Neural cell (in vitro differentiated cells): Measurements from ENCODE around the gene ISCU. TPM values are rescaled to one million over a fixed set of nuclear protein-coding genes. Genes with fewer than 3 reads are reported as not detected.
A peak's percentile ranks its signal among the peaks of the same experiment; 100 is the strongest.

Experiments used
- H2AFZ ChIP-seq: fragments of 200-600, 300-800 bp; sonication (generic), shearing (Covaris generic); 2 replicates; pipeline ENCODE4 v1.6.0; 2014; ENCODE audit warnings: low read depth, mild to moderate bottlenecking, antibody characterized with exemption, low read length, moderate library complexity
- H3F3A ChIP-seq: fragments of 200-600 bp; shearing (Covaris generic); 2 replicates; pipeline ENCODE4 v1.6.1; 2016; ENCODE audit warnings: mild to moderate bottlenecking, moderate library complexity, mixed read lengths, antibody characterized with exemption, low read length; ENCODE audit not compliant: insufficient read depth, poor library complexity, severe bottlenecking
- H3K27ac ChIP-seq: fragments of 200-600, 300-800 bp; sonication (generic), shearing (Covaris generic); 2 replicates; pipeline ENCODE4 v1.5.1; 2014; ENCODE audit warnings: mild to moderate bottlenecking, low read length, moderate library complexity
- H3K27me3 ChIP-seq: fragments of 300-800, 200-600 bp; sonication (generic), shearing (Covaris generic); 2 replicates; pipeline ENCODE4 v1.6.0; 2014; ENCODE audit warnings: mild to moderate bottlenecking, low read depth, low read length, moderate library complexity; ENCODE audit not compliant: insufficient read depth
- H3K36me3 ChIP-seq: fragments of 300-800, 200-600 bp; sonication (generic), shearing (Covaris generic); 2 replicates; pipeline ENCODE4 v1.5.1; 2014; ENCODE audit warnings: mild to moderate bottlenecking, antibody characterized with exemption, low read length, moderate library complexity; ENCODE audit not compliant: insufficient read depth
- H3K4me2 ChIP-seq: fragments of 300-800, 200-600 bp; sonication (generic), shearing (Covaris generic); 2 replicates; pipeline ENCODE4 v1.6.0; 2014; ENCODE audit warnings: mild to moderate bottlenecking, low read length
- H3K4me3 ChIP-seq: fragments of 300-800, 200-600 bp; sonication (generic), shearing (Covaris generic); 2 replicates; pipeline ENCODE4 v1.5.1; 2014; ENCODE audit warnings: mild to moderate bottlenecking, low read length, moderate library complexity
- H3K79me2 ChIP-seq: fragments of 200-600 bp; shearing (Covaris generic); replicated peaks from 2 replicates; pipeline ENCODE4 v1.6.0; 2014; ENCODE audit warnings: mild to moderate bottlenecking, low read length, moderate library complexity; ENCODE audit not compliant: insufficient read depth
- H3K9ac ChIP-seq: fragments of 300-800, 200-600 bp; sonication (generic), shearing (Covaris generic); 2 replicates; pipeline ENCODE4 v1.6.1; 2016; ENCODE audit warnings: mild to moderate bottlenecking, low read length, mixed read lengths
- H3K9me2 ChIP-seq: fragments of 200-600 bp; shearing (Covaris generic); 2 replicates; pipeline ENCODE4 v1.6.1; 2016; ENCODE audit warnings: mild to moderate bottlenecking, low read length, mixed read lengths; ENCODE audit not compliant: insufficient read depth
- H3K9me3 ChIP-seq: fragments of 200-600, 300-800 bp; sonication (generic), shearing (Covaris generic); 2 replicates; pipeline ENCODE4 v1.6.1; 2016; ENCODE audit warnings: mild to moderate bottlenecking, mixed run types, low read length, moderate library complexity, mixed read lengths
- H4K20me1 ChIP-seq: fragments of 200-600 bp; shearing (Covaris generic); 2 replicates; pipeline ENCODE4 v1.6.1; 2016; ENCODE audit warnings: mild to moderate bottlenecking, mixed run types; ENCODE audit not compliant: insufficient read depth
- CTCF ChIP-seq: fragments of 450-650 bp; IDR thresholded peaks from 2 replicates; pipeline ENCODE4 v1.5.1; 2014; ENCODE audit warnings: antibody characterized with exemption, mild to moderate bottlenecking, moderate library complexity; ENCODE audit not compliant: poor library complexity, severe bottlenecking
- EP300 ChIP-seq: fragments of 450-650 bp; conservative IDR thresholded peaks from 2 replicates; pipeline ENCODE4 v1.6.1; 2014; ENCODE audit warnings: antibody characterized with exemption, mild to moderate bottlenecking, moderate library complexity; ENCODE audit not compliant: poor library complexity, severe bottlenecking
- EZH2 ChIP-seq: fragments of 200-600, 300-800 bp; shearing (Covaris generic), sonication (generic); IDR thresholded peaks from 2 replicates; pipeline ENCODE4 v1.6.1; 2014; ENCODE audit warnings: antibody characterized with exemption, low read length, borderline replicate concordance, mild to moderate bottlenecking; ENCODE audit not compliant: insufficient read depth, poor library complexity, severe bottlenecking
- MXI1 ChIP-seq: fragments of 450-650 bp; conservative IDR thresholded peaks from 2 replicates; pipeline ENCODE4 v1.6.1; 2014; ENCODE audit warnings: antibody characterized with exemption, mild to moderate bottlenecking; ENCODE audit not compliant: poor library complexity, severe bottlenecking
- POLR2AphosphoS5 ChIP-seq: IDR thresholded peaks from 2 replicates; pipeline ENCODE4 v1.6.1; 2012
- RAD21 ChIP-seq: fragments of 450-650 bp; conservative IDR thresholded peaks from 2 replicates; pipeline ENCODE4 v1.6.1; 2014; ENCODE audit warnings: antibody characterized with exemption, mild to moderate bottlenecking, moderate library complexity
- REST ChIP-seq: IDR thresholded peaks from 2 replicates; pipeline ENCODE4 v1.6.1; 2012; ENCODE audit warnings: borderline replicate concordance
- SMC3 ChIP-seq: fragments of 450-650 bp; conservative IDR thresholded peaks from 2 replicates; pipeline ENCODE4 v1.6.1; 2014; ENCODE audit warnings: antibody characterized with exemption, mild to moderate bottlenecking, moderate library complexity; ENCODE audit not compliant: poor library complexity
- TAF1 ChIP-seq: IDR thresholded peaks from 2 replicates; pipeline ENCODE4 v1.6.1; 2012; ENCODE audit warnings: low read depth
- polyA plus RNA-seq: library from polyadenylated mRNA; depleted of rRNA; stranded (reverse); fragments of >200 nt; gene quantifications from 2 replicates; pipeline ENCODE4 v1.2.3, GENCODE V29; 2014

Gene ISCU
- polyA plus RNA-seq, 1 donor from 2014 or later, result 164 TPM

DNA sequence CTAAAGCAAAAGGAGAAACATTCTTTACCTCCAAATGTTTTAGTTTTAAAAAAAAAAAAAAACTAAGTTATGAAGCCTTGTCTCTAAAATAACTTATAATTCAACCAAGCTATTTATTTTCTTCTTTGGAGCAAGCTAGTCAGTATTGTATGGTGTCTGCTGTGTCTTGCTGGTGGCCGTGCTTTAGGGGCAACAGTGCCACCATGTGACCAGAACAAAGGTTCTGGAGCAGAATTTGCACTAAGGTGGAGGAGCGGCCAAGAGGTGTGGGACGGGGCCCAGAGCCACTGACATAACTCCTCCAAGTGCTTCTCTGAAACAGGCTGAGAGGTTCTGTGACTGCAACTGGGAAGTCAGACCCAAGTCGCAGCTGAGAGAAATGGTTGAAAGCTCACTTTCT, 42.8 kb upstream of the ISCU start:
- H3K9ac ChIP-seq, result no peak overlapping the region
- no peak overlapping the region for H3K27ac ChIP-seq
- H3F3A ChIP-seq, result no peaks in the 10 kb centered on the region
- H3K9me3 ChIP-seq, result no peaks in the 10 kb centered on the region
- peaks cover 4% of the 10 kb centered on the region for H3K36me3 ChIP-seq
- no peaks in the 10 kb centered on the region for H3K9me2 ChIP-seq
- no peak overlapping the region for H3K4me3 ChIP-seq
- TF ChIP-seq SMC3 (peak; percentile 58), EZH2 (no peak), RAD21 (peak; percentile 51), CTCF (peak; percentile 47)
- H3K79me2 ChIP-seq, result peaks cover 10% of the 10 kb centered on the region
- no peak overlapping the region for H3K4me2 ChIP-seq
- no peak overlapping the region for H2AFZ ChIP-seq
- no peaks in the 10 kb centered on the region for H3K27me3 ChIP-seq
- H4K20me1 ChIP-seq, result no peaks in the 10 kb centered on the region

- H3K36me3 ChIP-seq, result peaks cover 8% of the 10 kb centered on the region
- TF ChIP-seq MXI1 (no peak), POLR2AphosphoS5 (no peak), REST (no peak), SMC3 (no peak), RAD21 (no peak), CTCF (no peak), EZH2 (no peak), EP300 (no peak), TAF1 (no peak)
- no peaks in the 10 kb centered on the region for H3K79me2 ChIP-seq
- H3K4me2 ChIP-seq, result no peak overlapping the region
- no peaks in the 10 kb centered on the region for H3F3A ChIP-seq
- H3K9me3 ChIP-seq, result no peaks in the 10 kb centered on the region
- H3K27me3 ChIP-seq, result no peaks in the 10 kb centered on the region
- H4K20me1 ChIP-seq, result no peaks in the 10 kb centered on the region
- no peaks in the 10 kb centered on the region for H3K9me2 ChIP-seq
- H3K4me3 ChIP-seq, result no peak overlapping the region
- no peak overlapping the region for H2AFZ ChIP-seq
- no peak overlapping the region for H3K27ac ChIP-seq
- no peak overlapping the region for H3K9ac ChIP-seq
Measured at GRCh38 chr12:108523365-108523764, 39.0 kb upstream of the ISCU start.
